Astrocyte of the cerebellum (primary cell): ENCODE measurements around the gene CCDC154.
A peak's percentile ranks its signal among the peaks of the same experiment; 100 is the strongest.

Source experiments
- DNase-seq: peaks from one replicate; pipeline ENCODE4 v3.0.0-alpha.2; 2011; ENCODE audit warnings: low read depth
- H3K4me3 ChIP-seq: 2 replicates; pipeline ENCODE4 v1.5.1; 2011; ENCODE audit warnings: mild to moderate bottlenecking, low read depth, low read length, moderate library complexity
- in situ Hi-C: cut with HindIII; loops from 2 replicates; pipeline ENCODE4 v1.10.0; 2017; ENCODE audit warnings: low sequenced_read_pairs
- TF ChIP-seq, protein P1 (sequence below): IDR thresholded peaks from 2 replicates; pipeline ENCODE4 v1.5.1; 2012; ENCODE audit warnings: low read length, low read depth, moderate library complexity, mild to moderate bottlenecking; ENCODE audit errors: missing control alignments

Gene CCDC154

DNA sequence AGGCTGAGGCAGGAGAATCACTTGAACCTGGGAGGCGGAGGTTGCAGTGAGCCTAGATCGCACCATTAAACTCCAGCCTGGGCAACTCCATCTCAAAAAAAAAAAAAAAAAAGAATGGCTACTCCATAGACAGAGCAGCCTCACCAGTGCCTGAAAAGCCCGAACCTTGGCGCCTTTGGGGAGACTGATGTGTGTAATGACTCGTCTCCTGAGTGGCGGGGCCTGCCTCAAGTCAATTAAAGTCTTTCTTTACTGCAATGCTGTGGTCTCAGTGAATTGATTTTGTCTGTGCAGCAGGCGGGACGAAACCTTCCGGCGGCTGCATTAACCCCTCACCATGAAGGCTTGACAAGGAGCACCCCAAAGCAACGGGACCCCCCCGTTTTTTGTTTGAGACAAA is 20.3 kb downstream of the CCDC154 start:
- no peak for DNase-seq
- TF ChIP-seq, protein P1, sequence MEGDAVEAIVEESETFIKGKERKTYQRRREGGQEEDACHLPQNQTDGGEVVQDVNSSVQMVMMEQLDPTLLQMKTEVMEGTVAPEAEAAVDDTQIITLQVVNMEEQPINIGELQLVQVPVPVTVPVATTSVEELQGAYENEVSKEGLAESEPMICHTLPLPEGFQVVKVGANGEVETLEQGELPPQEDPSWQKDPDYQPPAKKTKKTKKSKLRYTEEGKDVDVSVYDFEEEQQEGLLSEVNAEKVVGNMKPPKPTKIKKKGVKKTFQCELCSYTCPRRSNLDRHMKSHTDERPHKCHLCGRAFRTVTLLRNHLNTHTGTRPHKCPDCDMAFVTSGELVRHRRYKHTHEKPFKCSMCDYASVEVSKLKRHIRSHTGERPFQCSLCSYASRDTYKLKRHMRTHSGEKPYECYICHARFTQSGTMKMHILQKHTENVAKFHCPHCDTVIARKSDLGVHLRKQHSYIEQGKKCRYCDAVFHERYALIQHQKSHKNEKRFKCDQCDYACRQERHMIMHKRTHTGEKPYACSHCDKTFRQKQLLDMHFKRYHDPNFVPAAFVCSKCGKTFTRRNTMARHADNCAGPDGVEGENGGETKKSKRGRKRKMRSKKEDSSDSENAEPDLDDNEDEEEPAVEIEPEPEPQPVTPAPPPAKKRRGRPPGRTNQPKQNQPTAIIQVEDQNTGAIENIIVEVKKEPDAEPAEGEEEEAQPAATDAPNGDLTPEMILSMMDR = no peak
- no peak overlapping the region for H3K4me3 ChIP-seq
- in situ Hi-C loops = no loop called here

- TF ChIP-seq, protein P1 = no peak
- H3K4me3 ChIP-seq = no peak overlapping the region
- no peak for DNase-seq
- in situ Hi-C loops = no loop called here
Observed at GRCh38 chr16:1422076-1422475, 22.3 kb downstream of the CCDC154 start.

DNA sequence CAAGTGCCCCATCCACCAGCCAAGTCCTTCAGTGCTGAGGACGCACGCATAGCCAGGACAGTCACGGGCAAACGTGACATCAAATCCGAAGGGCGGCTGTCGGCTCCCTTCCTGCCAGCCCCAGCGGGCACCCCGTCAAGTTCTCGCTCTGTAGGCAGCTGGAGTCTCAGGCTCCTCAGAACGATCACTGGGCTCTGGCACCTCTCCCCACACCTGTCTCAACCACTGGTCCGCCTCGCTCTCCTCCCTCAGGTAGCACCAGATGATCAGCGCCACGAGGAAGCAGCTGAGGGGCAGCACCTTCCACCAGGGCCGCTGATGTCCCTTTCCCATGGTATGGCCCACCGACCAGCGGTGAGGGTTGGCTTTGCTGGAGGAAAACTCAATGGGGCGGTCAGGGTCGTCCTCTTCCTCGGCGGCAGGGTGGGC is 24.2 kb downstream of the CCDC154 start:
- in situ Hi-C loops = no loop called here
- DNase-seq = no peak
- TF ChIP-seq, protein P1 = no peak
- peak overlapping the region; percentile 83 for H3K4me3 ChIP-seq

DNA sequence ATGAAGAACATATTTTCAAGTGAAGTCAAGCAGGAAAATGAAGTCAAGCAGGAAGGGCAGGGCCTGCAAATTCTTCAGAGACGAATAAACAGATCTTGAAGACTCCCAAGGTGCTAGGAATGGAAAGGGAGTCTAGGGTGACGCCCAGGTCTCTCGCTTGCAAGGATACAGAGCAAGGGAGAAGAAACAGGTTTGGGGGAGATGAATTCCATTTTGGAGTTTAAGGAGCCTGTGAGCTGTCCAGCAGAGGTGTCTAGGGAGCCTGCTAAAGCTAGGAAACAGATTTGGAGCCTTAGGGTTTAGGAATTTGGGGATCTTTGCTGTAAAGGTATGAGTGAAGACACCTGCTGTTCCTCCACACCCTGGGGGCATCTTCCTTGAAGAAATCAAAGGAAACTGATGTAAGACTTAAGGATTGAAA is 27.8 kb downstream of the CCDC154 start:
- in situ Hi-C loops = no loop called here
- no peak for DNase-seq
- TF ChIP-seq, protein P1 = no peak
- H3K4me3 ChIP-seq = no peak overlapping the region

DNA sequence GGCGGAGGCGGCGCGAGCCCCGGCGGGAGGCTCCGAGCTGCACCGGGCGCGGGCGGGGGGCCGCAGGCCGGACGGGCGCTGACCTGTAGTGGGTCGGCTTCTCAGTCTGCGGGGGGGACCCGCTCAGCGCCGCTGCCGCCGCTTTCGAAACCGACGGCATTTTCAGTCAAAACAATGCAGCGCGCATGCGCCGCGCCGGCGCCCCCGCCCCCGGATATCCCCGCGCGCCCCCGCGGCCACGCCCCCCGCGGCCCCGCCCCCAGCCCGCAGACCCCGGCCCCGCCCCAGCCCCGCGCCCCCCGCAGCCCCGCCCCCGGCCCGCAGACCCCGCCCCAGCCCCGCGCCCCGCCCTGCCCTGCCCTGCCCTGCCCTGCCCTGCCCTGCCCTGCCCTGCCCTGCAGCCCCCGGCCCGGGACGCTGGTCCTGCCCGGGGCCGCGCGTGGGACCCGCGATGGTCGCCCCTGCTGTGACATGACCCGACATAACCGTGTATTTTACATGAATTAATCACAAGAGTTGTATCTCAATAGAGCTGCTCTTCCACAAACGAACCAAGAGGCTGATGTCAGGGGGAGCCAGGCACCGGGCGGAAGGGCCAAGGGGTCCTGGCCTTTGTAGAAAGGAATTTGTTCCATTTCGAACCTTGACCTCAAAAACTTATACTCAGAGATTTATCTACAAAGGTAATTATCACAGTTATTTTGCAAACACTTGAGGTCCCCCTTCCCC is 29.7 kb downstream of the CCDC154 start, which contains the start of gene UNKL:
Gene UNKL (minus strand): TSS at position 173 of the 729 bp plus-strand sequence. CDS start 13 bp downstream, at position 160.
- H3K4me3 ChIP-seq = peak within 1 kb of the TSS; percentile 85
- no peak for DNase-seq
- in situ Hi-C loops = no loop called here
- TF ChIP-seq, protein P1 = no peak

DNA sequence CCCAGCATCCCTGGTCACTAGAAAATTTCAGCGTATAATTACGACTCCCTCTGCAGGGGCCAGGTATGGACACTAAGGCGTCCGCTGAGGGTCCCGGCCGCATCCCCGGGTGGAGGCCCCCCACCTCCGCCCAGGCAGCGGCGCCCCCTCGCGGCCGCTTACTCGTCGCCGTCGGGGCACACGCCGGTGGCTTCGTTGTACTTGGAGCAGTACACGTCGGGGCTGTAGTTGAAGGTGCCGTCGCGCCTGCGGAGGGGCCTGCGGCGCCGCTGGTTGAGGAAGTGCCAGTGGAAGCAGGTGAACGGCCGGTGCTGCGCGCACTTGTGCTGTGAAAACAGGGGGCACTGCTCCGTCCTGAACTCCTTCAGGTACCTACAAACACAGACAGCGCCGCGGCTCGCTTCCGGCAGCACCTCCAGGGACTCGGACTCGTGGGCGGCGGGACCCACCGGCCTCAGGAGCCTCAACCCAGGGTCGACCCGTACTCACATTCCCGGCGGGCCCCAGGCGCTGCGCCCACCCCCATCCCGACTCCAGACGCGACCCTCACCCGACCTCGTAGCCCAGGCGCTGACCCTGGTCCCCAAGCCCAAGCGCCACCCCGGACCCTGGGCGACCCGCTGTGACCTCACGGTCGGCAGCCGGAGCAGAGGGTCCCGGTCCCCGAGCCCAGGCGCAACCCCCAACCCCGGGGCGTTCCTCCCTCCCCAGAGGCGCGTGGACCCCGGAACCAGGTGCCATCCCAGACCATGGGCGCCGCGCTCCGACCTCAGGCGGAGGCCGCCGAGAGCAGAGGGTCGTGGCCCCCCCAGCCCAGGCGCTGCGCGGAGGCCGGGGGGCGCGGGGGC is 30.4 kb downstream of the CCDC154 start:
- in situ Hi-C loops = no loop called here
- H3K4me3 ChIP-seq = peak overlapping the region; percentile 85
- no peak for DNase-seq
- TF ChIP-seq, protein P1 = peak; percentile 65
